ENCODE measurements around the gene MRPS14. TPM values are rescaled to one million over a fixed set of nuclear protein-coding genes. Genes with fewer than 3 reads are reported as not detected.

The MRPS14 gene
- total RNA-seq, 2 experiments from 2014 or later = 43.7 to 44.7 TPM

DNA sequence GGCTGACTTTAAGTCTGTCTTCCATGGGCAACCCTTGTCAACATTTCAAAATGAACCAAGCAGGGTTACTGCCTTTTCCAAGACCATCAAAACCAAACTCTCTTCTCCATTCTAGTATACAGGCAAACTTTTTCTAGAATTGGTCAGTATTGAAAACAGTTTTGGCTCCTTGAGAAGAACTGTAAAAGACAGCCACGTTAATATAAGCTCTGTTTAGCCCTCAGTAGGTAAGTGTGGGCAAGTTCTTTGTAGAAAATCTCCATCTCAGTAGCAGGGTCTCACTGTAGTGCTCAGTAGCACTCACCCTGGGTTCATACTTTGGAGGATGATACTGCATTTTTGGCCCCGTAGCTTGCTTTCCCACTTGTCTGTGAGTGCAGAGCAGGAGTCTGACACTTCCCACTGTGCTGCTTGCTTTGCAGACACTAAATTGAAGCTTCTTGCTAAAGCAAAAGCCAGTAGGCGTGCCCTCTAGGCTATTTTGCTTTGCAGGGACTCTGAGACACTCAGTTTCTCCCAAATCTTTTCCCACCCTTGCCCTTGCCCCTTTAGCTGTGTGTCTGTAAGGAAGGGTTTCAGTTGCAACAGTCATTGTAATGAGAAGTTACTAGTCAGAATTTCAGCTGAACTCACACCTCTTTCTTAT lies 57.7 kb downstream of the MRPS14 start:
- CTCF ChIA-PET = interaction anchor here (0.6 to 1.6 kb wide), 4 partner anchors 9 to 182 kb away, joined by 3 to 4 read pairs (median 4); no protein-coding TSS in a partner anchor
- POLR2A ChIA-PET = interaction anchor here (1.0 kb wide), 1 partner anchor 53 kb away, joined by 3 read pairs; no protein-coding TSS in a partner anchor

DNA sequence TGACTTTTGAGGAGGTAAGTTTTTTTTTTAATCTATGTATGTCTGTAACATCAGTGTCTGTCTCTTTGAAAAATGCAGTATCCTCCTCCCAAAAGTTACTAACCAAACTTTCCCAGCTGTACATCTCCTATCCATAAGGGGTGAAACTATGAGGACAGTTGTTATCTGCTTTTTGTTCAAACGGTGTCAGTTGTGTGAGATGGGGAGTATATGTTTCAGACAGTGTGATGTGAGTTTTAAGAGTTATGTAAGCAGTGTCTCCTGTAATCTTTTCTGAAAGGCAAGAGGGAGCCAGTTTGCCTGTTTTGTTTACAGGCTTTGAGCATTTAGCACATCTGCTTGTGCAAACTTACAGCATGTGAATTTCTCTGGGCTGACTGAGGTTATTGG lies 58.3 kb downstream of the MRPS14 start:
- ChIA-PET CTCF (no interaction called here), POLR2A (interaction anchor here (1.0 to 1.3 kb wide), 2 partner anchors 53 to 180 kb away, joined by 3 to 5 read pairs; no protein-coding TSS in a partner anchor)

DNA sequence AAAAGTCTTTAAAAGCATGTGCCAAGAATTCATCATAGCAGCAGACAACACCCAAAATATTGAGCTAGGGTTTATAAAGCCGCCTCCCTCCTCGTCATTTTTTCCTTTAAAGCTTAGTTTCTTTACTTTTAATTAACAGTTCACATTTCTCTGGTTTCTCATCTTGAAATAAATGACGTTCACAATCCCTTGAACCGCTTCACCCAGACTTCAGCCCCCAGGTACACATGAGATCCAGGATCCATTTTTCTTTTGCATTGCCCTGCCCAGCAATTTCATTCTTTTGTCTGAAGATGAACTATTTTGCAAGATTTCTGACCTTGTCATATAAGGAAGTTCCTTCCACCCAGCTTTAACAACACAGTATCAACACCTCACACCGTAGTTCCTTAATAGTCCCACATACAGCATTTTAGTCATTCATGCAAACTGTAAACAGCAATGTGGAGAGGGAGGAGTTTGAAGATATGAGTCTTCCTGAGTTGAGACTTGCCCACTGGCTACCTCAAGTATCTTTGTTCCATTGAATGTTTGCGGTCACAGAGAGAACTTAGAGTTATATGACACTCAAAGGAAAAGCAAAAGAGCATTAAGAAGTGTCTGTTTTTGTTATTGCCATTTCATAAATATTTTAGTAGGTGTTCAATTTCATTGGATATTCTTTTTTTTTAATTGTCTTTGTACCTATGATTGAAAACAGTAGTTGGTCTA lies 58.8 kb downstream of the MRPS14 start:
- CTCF ChIA-PET = no interaction called here

DNA sequence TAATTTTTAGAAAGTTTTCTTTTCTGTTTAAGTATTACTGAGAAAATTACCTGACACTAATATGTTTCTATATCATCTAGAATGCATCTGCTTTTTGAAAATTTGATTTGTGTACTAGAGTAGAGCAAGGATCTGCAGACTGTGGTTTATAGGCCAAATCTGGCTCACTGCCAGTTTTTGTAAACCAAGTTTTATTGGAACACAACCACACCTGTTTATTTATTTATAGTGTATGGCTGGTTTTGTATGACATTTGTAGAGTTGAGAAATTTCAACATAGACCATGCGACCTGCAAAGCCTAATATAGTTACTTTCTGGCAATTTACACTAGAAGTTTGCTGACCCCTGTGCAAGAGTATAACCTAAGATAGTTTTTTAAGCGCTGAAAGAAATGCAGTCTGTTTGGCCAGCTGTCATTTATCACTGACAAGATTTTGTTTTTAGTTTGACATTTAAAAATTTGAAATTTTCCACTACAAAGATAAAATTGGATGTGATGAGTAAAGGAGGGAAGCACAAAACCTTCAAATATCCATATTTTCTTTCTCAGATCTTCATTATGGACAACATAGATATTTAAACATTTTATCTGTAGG lies 59.6 kb downstream of the MRPS14 start:
- POLR2A ChIA-PET = interaction anchor here (1.0 to 1.3 kb wide), 2 partner anchors 36 to 179 kb away, joined by 5 read pairs; partner anchors contain the start of gene CACYBP
- CTCF ChIA-PET = no interaction called here

More for the DNA sequence above, 58.8 kb downstream of the MRPS14 start:
- POLR2A ChIA-PET = interaction anchor here (1.0 to 1.3 kb wide), 2 partner anchors 35 to 180 kb away, joined by 5 read pairs; partner anchors contain the start of gene CACYBP

Other genes with a start within 250 kb of the MRPS14 start
- 100 to 1,000 TPM; 363 to 378 TPM for gene CACYBP, start 23.5 kb downstream of the MRPS14 start, total RNA-seq
- gene TNN, start 44.4 kb upstream of the MRPS14 start, total RNA-seq = under 1 TPM in 1 of 2 experiments, not detected in 1; 0.04 TPM
- 10 to 100 TPM; 29.2 to 31.8 TPM for gene KIAA0040, start 169.4 kb upstream of the MRPS14 start, total RNA-seq

Data from activated CD8-positive, alpha-beta memory T cell treated with anti-CD3 and anti-CD28 coated beads for 36 hours (primary cell).